Measurements from ENCODE around the gene BLM.

DNA sequence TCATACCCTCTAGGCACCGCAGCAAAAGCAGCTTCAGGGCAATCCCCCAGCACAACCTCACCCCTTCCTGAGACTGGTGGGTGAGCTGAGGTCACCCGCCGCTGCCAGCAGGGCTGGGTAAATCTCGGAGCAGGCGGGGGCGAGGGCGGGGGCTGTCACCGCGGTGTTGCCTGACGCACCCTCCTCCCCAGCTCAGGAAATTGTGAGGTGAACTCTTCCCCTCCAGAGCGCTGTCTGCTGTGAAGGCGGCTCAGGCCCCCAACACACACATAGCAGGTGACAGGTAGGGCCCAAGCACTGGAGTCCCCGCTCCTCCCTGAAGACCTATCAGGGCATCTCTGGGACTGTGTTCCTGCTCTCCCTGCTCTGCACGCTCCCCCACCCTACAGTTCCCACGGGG lies 121.0 kb downstream of the BLM start:
- no peak for TF ChIP-seq POLR2A (IDR thresholded peaks at IDR 0.05)
- TF ChIP-seq POLR2AphosphoS5 (IDR thresholded peaks at IDR 0.05): no peak
- TF ChIP-seq, protein P1, sequence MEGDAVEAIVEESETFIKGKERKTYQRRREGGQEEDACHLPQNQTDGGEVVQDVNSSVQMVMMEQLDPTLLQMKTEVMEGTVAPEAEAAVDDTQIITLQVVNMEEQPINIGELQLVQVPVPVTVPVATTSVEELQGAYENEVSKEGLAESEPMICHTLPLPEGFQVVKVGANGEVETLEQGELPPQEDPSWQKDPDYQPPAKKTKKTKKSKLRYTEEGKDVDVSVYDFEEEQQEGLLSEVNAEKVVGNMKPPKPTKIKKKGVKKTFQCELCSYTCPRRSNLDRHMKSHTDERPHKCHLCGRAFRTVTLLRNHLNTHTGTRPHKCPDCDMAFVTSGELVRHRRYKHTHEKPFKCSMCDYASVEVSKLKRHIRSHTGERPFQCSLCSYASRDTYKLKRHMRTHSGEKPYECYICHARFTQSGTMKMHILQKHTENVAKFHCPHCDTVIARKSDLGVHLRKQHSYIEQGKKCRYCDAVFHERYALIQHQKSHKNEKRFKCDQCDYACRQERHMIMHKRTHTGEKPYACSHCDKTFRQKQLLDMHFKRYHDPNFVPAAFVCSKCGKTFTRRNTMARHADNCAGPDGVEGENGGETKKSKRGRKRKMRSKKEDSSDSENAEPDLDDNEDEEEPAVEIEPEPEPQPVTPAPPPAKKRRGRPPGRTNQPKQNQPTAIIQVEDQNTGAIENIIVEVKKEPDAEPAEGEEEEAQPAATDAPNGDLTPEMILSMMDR (IDR thresholded peaks at IDR 0.05): no peak
- TF ChIP-seq EP300 (IDR thresholded peaks at IDR 0.05): no peak
